Osteoblast (primary cell): ENCODE data around the gene ITPR1. TPM values are rescaled to one million over a fixed set of nuclear protein-coding genes. Genes with fewer than 3 reads are reported as not detected.

Experiments
- DNase-seq: peaks from one replicate; pipeline ENCODE4 v3.0.0; 2011; ENCODE audit warnings: low spot score, mixed read lengths; ENCODE audit not compliant: insufficient read length; ENCODE audit errors: missing footprints
- H2AFZ ChIP-seq: 2 replicates; pipeline ENCODE4 v1.6.0; 2011; ENCODE audit warnings: mild to moderate bottlenecking, low read length
- H3K27ac ChIP-seq: 2 replicates; pipeline ENCODE4 v1.5.1; 2011; ENCODE audit warnings: mild to moderate bottlenecking, low read depth, low read length, moderate library complexity
- H3K27me3 ChIP-seq: 2 replicates; pipeline ENCODE4 v1.6.0; 2012; ENCODE audit warnings: mild to moderate bottlenecking, control low read depth, inconsistent platforms, low read length, moderate library complexity; ENCODE audit not compliant: insufficient read depth
- H3K36me3 ChIP-seq: 2 replicates; pipeline ENCODE4 v1.5.1; 2011; ENCODE audit warnings: mild to moderate bottlenecking, low read length, control low read depth, moderate library complexity; ENCODE audit not compliant: insufficient read depth
- H3K4me1 ChIP-seq: 2 replicates; pipeline ENCODE4 v1.5.1; 2011; ENCODE audit warnings: mild to moderate bottlenecking, low read length, control low read depth, moderate library complexity; ENCODE audit not compliant: insufficient read depth
- H3K4me2 ChIP-seq: 2 replicates; pipeline ENCODE4 v1.6.0; 2011; ENCODE audit warnings: mild to moderate bottlenecking, low read length; ENCODE audit not compliant: insufficient read depth
- H3K4me3 ChIP-seq: fragments of 200-600 bp; sonication (generic); 3 replicates; pipeline ENCODE4 v1.5.1; 2012; ENCODE audit warnings: mild to moderate bottlenecking, low read length, inconsistent platforms; ENCODE audit not compliant: insufficient read depth
- H3K79me2 ChIP-seq: 2 replicates; pipeline ENCODE4 v1.6.0; 2012; ENCODE audit warnings: mild to moderate bottlenecking, low read length, control low read depth, inconsistent platforms; ENCODE audit not compliant: insufficient read depth
- H3K9me3 ChIP-seq: 2 replicates; pipeline ENCODE4 v1.5.1; 2011; ENCODE audit warnings: low read depth, low read length, control low read depth
- H4K20me1 ChIP-seq: 2 replicates; pipeline ENCODE4 v1.6.0; 2012; ENCODE audit warnings: mild to moderate bottlenecking, low read length, control low read depth; ENCODE audit not compliant: insufficient read depth
- CTCF ChIP-seq: IDR thresholded peaks from 2 replicates; pipeline ENCODE4 v1.5.1; 2011; ENCODE audit warnings: mild to moderate bottlenecking, low read depth, low read length, moderate library complexity; ENCODE audit errors: extremely low read depth
- total RNA-seq: library from RNA; depleted of rRNA; stranded (reverse); fragments of >200 nt; gene quantifications from 2 replicates; pipeline ENCODE4 v1.2.3, GENCODE V29; 2012

The ITPR1 gene
- total RNA-seq, 1 donor, result 16.6 TPM

DNA sequence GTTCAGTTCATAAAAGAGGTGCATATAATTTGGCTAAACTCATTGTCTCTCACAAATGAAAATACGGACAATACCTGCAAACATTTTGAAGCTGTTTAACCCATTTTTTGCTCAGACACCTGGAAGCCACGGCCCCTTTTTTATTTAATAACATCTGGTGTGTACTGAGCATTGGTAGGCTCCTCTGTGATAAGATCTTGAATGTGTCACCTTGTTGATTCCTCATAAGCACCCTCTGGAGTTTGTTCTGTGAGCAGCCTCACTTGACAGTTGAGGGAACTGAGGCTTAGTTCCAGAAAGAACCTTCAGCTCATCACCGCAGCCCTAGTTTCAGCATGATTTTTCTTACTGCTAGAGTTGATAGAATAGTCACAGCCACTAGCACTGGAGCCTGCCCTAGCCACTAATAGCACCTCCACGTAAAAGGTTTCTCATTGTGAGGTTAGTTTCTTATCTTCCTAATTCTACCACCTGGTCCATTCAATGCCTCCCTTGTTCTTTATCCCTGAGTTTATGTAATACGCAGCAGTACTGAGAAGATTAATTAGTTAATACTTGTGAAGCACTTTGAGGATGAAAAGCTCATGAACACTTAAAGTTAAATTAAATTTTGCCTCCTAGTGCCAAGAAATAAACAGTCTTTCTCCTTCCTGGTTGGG lies 71.9 kb downstream of the ITPR1 start:
- DNase-seq, result no peak
- H3K4me3 ChIP-seq, result no peak overlapping the region
- H3K79me2 ChIP-seq, result no peaks in the 10 kb centered on the region
- no peak overlapping the region for H3K27ac ChIP-seq
- H3K27me3 ChIP-seq, result no peaks in the 10 kb centered on the region
- no peak overlapping the region for H3K4me2 ChIP-seq
- no peaks in the 10 kb centered on the region for H3K9me3 ChIP-seq
- H3K36me3 ChIP-seq, result no peaks in the 10 kb centered on the region
- no peak overlapping the region for H2AFZ ChIP-seq
- no peaks in the 10 kb centered on the region for H4K20me1 ChIP-seq
- no peak for TF ChIP-seq CTCF
- H3K4me1 ChIP-seq, result no peaks in the 10 kb centered on the region

DNA sequence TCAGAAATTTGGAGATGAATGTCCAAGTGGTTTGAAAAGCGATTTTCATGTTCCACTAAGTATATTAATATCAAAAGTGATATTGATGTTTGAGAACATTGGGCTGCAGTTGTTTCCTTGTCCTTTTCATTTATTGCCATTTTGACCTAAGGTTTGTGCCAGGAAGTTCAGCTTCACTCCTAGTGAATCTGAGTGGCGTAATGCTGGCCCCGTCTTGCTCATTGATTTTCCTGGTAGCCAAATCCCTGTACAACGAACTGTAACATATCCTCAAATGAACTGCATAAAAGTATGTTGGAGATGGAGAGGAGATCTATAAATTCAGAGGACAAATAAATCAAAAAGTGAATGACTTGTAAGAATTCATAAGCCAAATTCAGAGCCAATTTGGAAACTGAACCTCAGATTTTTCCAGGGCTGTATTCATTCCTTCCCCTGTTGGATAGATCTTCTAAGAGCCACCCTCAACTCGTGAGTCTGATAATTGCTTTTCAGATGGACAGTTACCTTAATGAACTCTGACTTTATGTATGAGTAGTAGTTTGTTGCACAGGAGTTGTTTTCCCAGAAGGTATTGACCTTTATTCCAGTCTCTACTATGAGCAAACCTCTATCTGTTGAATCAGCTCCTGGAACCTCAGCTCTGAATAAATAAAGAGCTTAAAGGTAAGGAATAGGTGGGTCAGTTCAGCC lies 72.8 kb downstream of the ITPR1 start:
- H3K9me3 ChIP-seq, result no peaks in the 10 kb centered on the region
- H2AFZ ChIP-seq, result no peak overlapping the region
- H3K27ac ChIP-seq, result no peak overlapping the region
- no peaks in the 10 kb centered on the region for H3K36me3 ChIP-seq
- no peak for DNase-seq
- no peak overlapping the region for H3K4me3 ChIP-seq
- no peak for TF ChIP-seq CTCF
- no peaks in the 10 kb centered on the region for H4K20me1 ChIP-seq
- no peaks in the 10 kb centered on the region for H3K27me3 ChIP-seq
- H3K79me2 ChIP-seq, result no peaks in the 10 kb centered on the region
- H3K4me2 ChIP-seq, result no peak overlapping the region
- no peaks in the 10 kb centered on the region for H3K4me1 ChIP-seq

GRCh38 chr3:4568841-4569240 lies 75.7 kb downstream of the ITPR1 start:
- no peak overlapping the region for H2AFZ ChIP-seq
- no peak for TF ChIP-seq CTCF
- no peaks in the 10 kb centered on the region for H3K9me3 ChIP-seq
- H3K36me3 ChIP-seq, result no peaks in the 10 kb centered on the region
- no peaks in the 10 kb centered on the region for H3K4me1 ChIP-seq
- no peak overlapping the region for H3K4me2 ChIP-seq
- H3K79me2 ChIP-seq, result no peaks in the 10 kb centered on the region
- no peaks in the 10 kb centered on the region for H4K20me1 ChIP-seq
- DNase-seq, result no peak
- H3K4me3 ChIP-seq, result no peak overlapping the region
- H3K27me3 ChIP-seq, result no peaks in the 10 kb centered on the region
- no peak overlapping the region for H3K27ac ChIP-seq

DNA sequence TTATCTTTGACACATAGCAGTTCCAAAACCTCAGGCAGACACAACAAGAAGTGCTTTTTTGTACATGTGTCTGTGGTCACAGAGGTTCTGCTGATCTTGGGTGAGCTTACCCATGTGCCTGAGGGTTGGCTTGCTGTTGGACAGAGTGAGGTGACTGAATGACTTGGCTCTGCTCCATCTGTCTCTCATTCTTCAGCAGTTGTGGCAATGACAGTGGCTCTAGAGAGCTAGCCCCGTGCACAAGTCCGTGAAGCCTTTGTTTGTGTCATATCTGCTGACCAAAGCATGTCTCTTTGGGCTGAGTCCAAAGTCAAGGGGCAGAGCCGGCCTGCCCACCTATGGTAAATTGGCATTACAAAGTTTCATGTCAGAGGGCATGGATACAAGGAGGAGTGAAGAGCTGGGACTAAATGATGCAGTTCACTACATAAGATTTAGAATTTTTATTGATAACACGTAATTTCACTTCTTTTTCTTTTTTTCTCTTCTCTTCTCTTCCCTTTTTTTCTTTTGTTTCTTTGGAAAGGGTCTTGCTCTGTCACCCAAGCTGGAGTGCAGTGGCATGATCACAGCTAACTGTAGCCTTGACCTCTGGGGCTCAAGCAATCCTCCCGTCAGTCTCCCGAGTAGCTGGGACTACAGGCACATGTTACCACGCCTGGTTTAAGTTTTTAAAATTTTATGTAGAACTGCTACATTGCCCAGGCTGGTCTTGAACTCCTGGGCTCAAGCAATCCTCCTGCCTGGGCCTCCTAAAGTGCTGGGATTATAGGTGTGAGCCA lies 77.9 kb downstream of the ITPR1 start:
- no peaks in the 10 kb centered on the region for H3K9me3 ChIP-seq
- no peak overlapping the region for H3K4me3 ChIP-seq
- no peaks in the 10 kb centered on the region for H3K79me2 ChIP-seq
- DNase-seq, result no peak
- H3K4me1 ChIP-seq, result no peaks in the 10 kb centered on the region
- TF ChIP-seq CTCF, result no peak
- no peak overlapping the region for H2AFZ ChIP-seq
- H3K27me3 ChIP-seq, result no peaks in the 10 kb centered on the region
- no peaks in the 10 kb centered on the region for H3K36me3 ChIP-seq
- H3K27ac ChIP-seq, result no peak overlapping the region
- H4K20me1 ChIP-seq, result no peaks in the 10 kb centered on the region
- no peak overlapping the region for H3K4me2 ChIP-seq
